ENCODE measurements around the gene GZMM.

DNA sequence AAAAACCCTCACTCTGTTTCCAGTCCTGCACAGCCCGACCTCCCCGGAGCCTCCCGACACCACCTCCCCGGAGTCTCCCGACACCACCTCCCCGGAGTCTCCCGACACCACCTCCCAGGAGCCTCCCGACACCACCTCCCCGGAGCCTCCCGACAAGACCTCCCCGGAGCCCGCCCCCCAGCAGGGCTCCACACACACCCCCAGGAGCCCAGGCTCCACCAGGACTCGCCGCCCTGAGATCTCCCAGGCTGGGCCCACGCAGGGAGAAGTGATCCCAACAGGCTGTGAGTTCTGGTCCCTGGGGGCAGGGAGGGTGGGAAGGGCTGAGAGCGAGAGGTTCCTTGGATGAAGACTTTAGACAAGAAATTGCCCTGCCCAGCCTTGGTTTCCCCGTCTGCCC lies 42.2 kb upstream of the GZMM start:
- TF ChIP-seq REST (IDR thresholded peaks at IDR 0.05; ENCODE audit: insufficient read depth in 1 of 2, low read depth in 2 of 2, low read length in 2 of 2) = no peak
- TF ChIP-seq POLR2AphosphoS5 (IDR thresholded peaks at IDR 0.05; ENCODE audit: low read depth, low read length) = no peak
- no peak for TF ChIP-seq TAF1 (IDR thresholded peaks at IDR 0.05; ENCODE audit: borderline replicate concordance, insufficient read depth, low read length)

All from PFSK-1 (cell line).